Cardiac septum (tissue), 1 donor: ENCODE measurements around the gene RSU1. TPM values are rescaled to one million over a fixed set of nuclear protein-coding genes. Genes with fewer than 3 reads are reported as not detected.

Experiments used
- DNase-seq: peaks from one replicate; pipeline ENCODE4 v3.0.0-alpha.2; 2020; ENCODE audit warnings: low spot score
- intact Hi-C: fragments of 100-400 bp; cut with DNase I; formaldehyde crosslinking; loops from one replicate; pipeline ENCODE4 v1.14.0; 2022
- total RNA-seq: library from RNA; stranded (reverse); fragmentation: NEBNext Ultra II Directional; extraction: Animal tissue kit (Norgen Biotek cat#: 25700); gene quantifications from one replicate; pipeline ENCODE4 v1.2.1, GENCODE V29; 2021
- donor health status: DM: no; HTN: no; CAD: no.

The RSU1 gene
- total RNA-seq, 1 donor from 2014 or later = 45.6 TPM

DNA sequence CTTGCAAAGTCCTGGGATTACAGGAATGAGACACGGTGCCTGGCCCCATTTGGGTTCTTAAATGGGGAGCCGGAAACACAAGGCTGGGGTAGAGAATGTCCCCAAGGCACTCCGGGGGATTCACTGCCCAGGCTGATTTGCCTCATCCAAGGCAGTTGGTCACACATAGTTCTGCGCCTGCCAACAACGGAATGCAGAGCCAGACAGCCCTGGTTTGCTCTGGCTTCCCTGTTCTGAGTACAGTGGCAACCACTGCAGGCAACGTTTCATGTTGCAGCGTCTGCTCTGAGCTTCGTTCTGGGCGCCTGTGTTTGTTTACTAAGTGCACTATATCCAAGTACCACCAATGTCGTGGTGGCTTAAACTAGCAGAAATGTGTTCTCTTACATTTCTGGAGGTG is 233.8 kb downstream of the RSU1 start:
- DNase-seq = no peak
- intact Hi-C loops = no loop called here

- intact Hi-C loops = no loop called here
- DNase-seq = no peak
Observed at GRCh38 chr10:16581202-16581601, 236.0 kb downstream of the RSU1 start.

GRCh38 chr10:16570731-16571130 is 246.5 kb downstream of the RSU1 start:
- DNase-seq = no peak
- intact Hi-C loops = no loop called here

GRCh38 chr10:16566202-16566805 is 250.9 kb downstream of the RSU1 start:
- no peak for DNase-seq
- intact Hi-C loops = no loop called here

DNA sequence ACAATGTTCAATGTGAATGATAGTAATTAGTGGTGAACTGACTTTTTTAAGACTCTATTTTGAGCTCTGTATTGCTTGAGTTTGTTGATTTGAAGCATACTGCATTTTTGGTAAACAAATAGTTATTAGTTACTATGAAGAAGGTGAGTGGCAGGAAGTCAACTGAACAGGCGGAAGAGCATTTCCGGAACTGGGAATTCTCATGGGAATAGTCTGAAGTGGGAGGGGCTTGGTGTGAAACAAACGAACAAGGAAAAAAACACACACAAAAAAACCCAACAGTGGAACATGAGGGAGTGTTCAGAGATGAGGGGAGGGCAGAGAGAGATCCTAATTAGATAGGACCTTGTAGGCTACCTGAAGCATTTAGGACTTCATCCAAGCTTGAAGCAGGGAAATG is 251.6 kb downstream of the RSU1 start:
- no peak for DNase-seq
- intact Hi-C loops = no loop called here

DNA sequence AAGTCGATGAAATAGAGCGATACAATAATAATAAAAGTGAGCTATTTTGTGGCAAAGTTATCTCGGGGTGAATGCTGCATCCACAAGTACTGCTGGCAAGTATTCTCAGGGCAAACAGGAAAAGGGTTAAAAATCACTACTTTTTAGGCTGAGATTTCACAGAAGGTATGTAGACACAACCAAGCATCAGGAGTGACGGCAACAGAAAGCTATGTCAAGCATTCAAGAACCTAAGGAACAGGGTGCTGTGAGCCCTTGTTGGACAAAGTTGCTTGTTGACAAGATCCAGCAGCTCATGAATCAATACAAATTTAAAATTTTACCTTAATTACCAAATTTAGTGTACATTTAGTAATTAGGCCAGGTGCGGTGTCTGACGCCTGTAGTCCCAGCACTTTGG is 254.3 kb downstream of the RSU1 start:
- no peak for DNase-seq
- intact Hi-C loops = no loop called here

- intact Hi-C loops = no loop called here
Observed at GRCh38 chr10:16559236-16559773, 257.9 kb downstream of the RSU1 start.

DNA sequence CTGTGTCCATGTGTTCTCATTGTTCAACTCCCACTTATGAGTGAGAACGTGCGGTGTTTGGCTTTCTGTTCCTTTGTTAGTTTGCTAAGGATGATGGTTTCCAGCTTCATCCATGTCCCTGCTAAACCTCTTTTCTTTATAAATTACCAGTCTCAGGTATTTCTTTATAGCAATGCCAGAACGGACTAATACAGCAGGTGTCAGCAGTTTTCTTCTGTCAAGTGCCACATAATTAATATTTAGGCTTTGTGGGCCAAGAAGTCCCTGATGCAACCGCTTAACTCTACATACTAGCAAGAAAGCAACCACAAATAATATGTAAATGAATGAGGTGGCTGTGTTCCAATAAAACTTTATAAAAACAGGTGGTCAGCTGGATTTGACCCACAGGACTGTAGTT is 269.3 kb downstream of the RSU1 start:
- DNase-seq = no peak
- intact Hi-C loops = no loop called here

More at GRCh38 chr10:16559236-16559773, 257.9 kb downstream of the RSU1 start:
- DNase-seq = no peak

DNA sequence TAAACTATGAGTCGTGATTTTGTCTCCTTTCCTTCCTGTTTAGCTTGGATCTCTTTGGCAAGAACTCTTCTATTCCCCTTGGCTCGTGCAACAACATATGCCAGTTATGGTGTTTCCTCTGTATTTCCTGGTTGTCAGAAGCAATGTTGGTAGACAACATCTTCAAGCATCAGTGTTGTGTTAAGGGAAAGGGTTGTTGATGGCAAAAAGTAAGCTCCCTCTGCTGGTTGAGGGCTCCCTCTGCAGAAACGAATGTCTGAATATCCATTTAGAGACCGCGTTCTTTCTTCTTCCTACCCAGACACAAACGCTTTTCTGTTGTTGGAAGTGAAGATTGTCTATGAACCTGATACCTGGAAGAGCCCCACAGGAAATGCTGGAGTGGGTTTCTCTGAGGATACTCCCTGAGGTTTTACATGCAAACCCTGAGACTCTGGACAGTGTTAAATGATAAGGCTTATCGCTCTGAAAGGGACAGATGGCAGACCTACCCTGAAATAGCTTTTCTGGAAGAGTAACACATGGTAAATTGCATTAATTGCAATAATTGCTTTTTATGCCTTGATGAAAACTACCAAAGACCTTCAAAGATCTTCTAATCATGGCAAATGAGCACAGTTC is 272.0 kb downstream of the RSU1 start:
- intact Hi-C loops = no loop called here
- no peak for DNase-seq

GRCh38 chr10:16544591-16544990 is 272.6 kb downstream of the RSU1 start:
- intact Hi-C loops = no loop called here
- no peak for DNase-seq

- intact Hi-C loops = no loop called here
Observed at GRCh38 chr10:16544099-16544498, 273.1 kb downstream of the RSU1 start.

More at GRCh38 chr10:16544099-16544498, 273.1 kb downstream of the RSU1 start:
- DNase-seq = no peak
